Measurements from ENCODE around the gene TTBK2.
"Not testable (repeated sequence)": the region's sequence is repeated elsewhere in the genome, so short reads cannot be mapped to it uniquely, and the experiment has no call there.

TTBK2 gene

GRCh38 chr15:42785569-42785968, 135.0 kb downstream of the TTBK2 start:
- Histone ChIP-seq H3K27me3 (replicated peaks; ENCODE audit: control insufficient read depth, insufficient read depth, low read length) (no peaks in the 10 kb centered on the region), H3K36me3 (ENCODE audit: control insufficient read depth, insufficient read depth, low read length) (no peaks in the 10 kb centered on the region), H3K4me3 (replicated peaks; ENCODE audit: low read depth, low read length) (no peak overlapping the region)
- DNase-seq (ENCODE audit: extremely low read depth, insufficient read length), result no peak
- TF ChIP-seq CTCF (IDR thresholded peaks at IDR 0.05; ENCODE audit: insufficient read depth, low read length, poor library complexity, severe bottlenecking), result no peak

- no peak for TF ChIP-seq CTCF (IDR thresholded peaks at IDR 0.05; ENCODE audit: insufficient read depth, low read length, poor library complexity, severe bottlenecking)
- Histone ChIP-seq H3K27me3 (replicated peaks; ENCODE audit: control insufficient read depth, insufficient read depth, low read length) (no peaks in the 10 kb centered on the region), H3K4me3 (replicated peaks; ENCODE audit: low read depth, low read length) (no peak overlapping the region), H3K36me3 (ENCODE audit: control insufficient read depth, insufficient read depth, low read length) (no peaks in the 10 kb centered on the region)
- no peak for DNase-seq (ENCODE audit: extremely low read depth, insufficient read length)
Observed at GRCh38 chr15:42784705-42785104, 135.9 kb downstream of the TTBK2 start.

GRCh38 chr15:42782716-42783115, 137.9 kb downstream of the TTBK2 start:
- Histone ChIP-seq H3K27me3 (replicated peaks; ENCODE audit: control insufficient read depth, insufficient read depth, low read length) (no peaks in the 10 kb centered on the region), H3K4me3 (replicated peaks; ENCODE audit: low read depth, low read length) (no peak overlapping the region), H3K36me3 (ENCODE audit: control insufficient read depth, insufficient read depth, low read length) (no peaks in the 10 kb centered on the region)
- no peak for TF ChIP-seq CTCF (IDR thresholded peaks at IDR 0.05; ENCODE audit: insufficient read depth, low read length, poor library complexity, severe bottlenecking)
- no peak for DNase-seq (ENCODE audit: extremely low read depth, insufficient read length)

- Histone ChIP-seq H3K4me3 (replicated peaks; ENCODE audit: low read depth, low read length) (no peak overlapping the region), H3K27me3 (replicated peaks; ENCODE audit: control insufficient read depth, insufficient read depth, low read length) (no peaks in the 10 kb centered on the region), H3K36me3 (ENCODE audit: control insufficient read depth, insufficient read depth, low read length) (no peaks in the 10 kb centered on the region; the same call in 1 of the 2 replicates)
- DNase-seq (ENCODE audit: extremely low read depth, insufficient read length), result no peak
- no peak for TF ChIP-seq CTCF (IDR thresholded peaks at IDR 0.05; ENCODE audit: insufficient read depth, low read length, poor library complexity, severe bottlenecking)
Observed at GRCh38 chr15:42775416-42775815, 145.2 kb downstream of the TTBK2 start.

- no peaks in the 10 kb centered on the region; the same call in 1 of the 2 replicates for H3K36me3 ChIP-seq (ENCODE audit: control insufficient read depth, insufficient read depth, low read length)
- DNase-seq (ENCODE audit: extremely low read depth, insufficient read length), result no peak
- no peak for TF ChIP-seq CTCF (IDR thresholded peaks at IDR 0.05; ENCODE audit: insufficient read depth, low read length, poor library complexity, severe bottlenecking)
Observed at GRCh38 chr15:42772901-42773300, 147.7 kb downstream of the TTBK2 start.

GRCh38 chr15:42772144-42772543, 148.4 kb downstream of the TTBK2 start:
- no peaks in the 10 kb centered on the region for H3K27me3 ChIP-seq (replicated peaks; ENCODE audit: control insufficient read depth, insufficient read depth, low read length)
- no peak for DNase-seq (ENCODE audit: extremely low read depth, insufficient read length)
- H3K36me3 ChIP-seq (ENCODE audit: control insufficient read depth, insufficient read depth, low read length), result no peaks in the 10 kb centered on the region; the same call in 1 of the 2 replicates
- H3K4me3 ChIP-seq (replicated peaks; ENCODE audit: low read depth, low read length), result no peak overlapping the region
- no peak for TF ChIP-seq CTCF (IDR thresholded peaks at IDR 0.05; ENCODE audit: insufficient read depth, low read length, poor library complexity, severe bottlenecking)

More at GRCh38 chr15:42772901-42773300, 147.7 kb downstream of the TTBK2 start:
- Histone ChIP-seq H3K27me3 (replicated peaks; ENCODE audit: control insufficient read depth, insufficient read depth, low read length) (no peaks in the 10 kb centered on the region), H3K4me3 (replicated peaks; ENCODE audit: low read depth, low read length) (no peak overlapping the region)

GRCh38 chr15:42766109-42766508, 154.5 kb downstream of the TTBK2 start:
- not testable (repeated sequence) for DNase-seq (ENCODE audit: extremely low read depth, insufficient read length); H3K27me3 ChIP-seq (replicated peaks; ENCODE audit: control insufficient read depth, insufficient read depth, low read length); H3K4me3 ChIP-seq (replicated peaks; ENCODE audit: low read depth, low read length); H3K36me3 ChIP-seq (ENCODE audit: control insufficient read depth, insufficient read depth, low read length)

GRCh38 chr15:42764154-42764731, 156.3 kb downstream of the TTBK2 start:
- DNase-seq (ENCODE audit: extremely low read depth, insufficient read length); H3K27me3 ChIP-seq (replicated peaks; ENCODE audit: control insufficient read depth, insufficient read depth, low read length); H3K4me3 ChIP-seq (replicated peaks; ENCODE audit: low read depth, low read length); H3K36me3 ChIP-seq (ENCODE audit: control insufficient read depth, insufficient read depth, low read length): not testable (repeated sequence)
